ENCODE results near the gene TMEM161B.
"Not testable (repeated sequence)": the region's sequence is repeated elsewhere in the genome, so short reads cannot be mapped to it uniquely, and the experiment has no call there.

TMEM161B gene

DNA sequence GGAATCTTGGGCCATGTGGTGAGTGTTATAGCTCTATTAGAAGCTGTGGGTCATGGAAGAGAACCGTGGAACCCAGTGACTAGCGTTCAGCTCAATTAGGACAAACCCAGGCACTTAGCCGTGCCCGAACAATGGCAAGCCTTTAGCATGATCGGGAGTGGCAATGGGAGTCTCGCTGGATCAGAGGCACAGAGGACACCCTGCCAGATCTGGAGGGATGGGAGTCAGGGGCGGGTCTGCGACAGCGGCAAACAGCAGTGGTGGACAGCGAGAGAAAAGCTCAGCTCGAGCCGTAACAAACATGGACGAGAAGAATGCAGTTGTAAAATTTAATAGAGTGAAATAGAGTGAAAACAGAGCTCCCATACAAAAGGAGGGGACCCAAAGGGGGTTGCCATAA lies 91.2 kb downstream of the TMEM161B start:
- DNase-seq (ENCODE audit: low spot score), result not testable (repeated sequence)

DNA sequence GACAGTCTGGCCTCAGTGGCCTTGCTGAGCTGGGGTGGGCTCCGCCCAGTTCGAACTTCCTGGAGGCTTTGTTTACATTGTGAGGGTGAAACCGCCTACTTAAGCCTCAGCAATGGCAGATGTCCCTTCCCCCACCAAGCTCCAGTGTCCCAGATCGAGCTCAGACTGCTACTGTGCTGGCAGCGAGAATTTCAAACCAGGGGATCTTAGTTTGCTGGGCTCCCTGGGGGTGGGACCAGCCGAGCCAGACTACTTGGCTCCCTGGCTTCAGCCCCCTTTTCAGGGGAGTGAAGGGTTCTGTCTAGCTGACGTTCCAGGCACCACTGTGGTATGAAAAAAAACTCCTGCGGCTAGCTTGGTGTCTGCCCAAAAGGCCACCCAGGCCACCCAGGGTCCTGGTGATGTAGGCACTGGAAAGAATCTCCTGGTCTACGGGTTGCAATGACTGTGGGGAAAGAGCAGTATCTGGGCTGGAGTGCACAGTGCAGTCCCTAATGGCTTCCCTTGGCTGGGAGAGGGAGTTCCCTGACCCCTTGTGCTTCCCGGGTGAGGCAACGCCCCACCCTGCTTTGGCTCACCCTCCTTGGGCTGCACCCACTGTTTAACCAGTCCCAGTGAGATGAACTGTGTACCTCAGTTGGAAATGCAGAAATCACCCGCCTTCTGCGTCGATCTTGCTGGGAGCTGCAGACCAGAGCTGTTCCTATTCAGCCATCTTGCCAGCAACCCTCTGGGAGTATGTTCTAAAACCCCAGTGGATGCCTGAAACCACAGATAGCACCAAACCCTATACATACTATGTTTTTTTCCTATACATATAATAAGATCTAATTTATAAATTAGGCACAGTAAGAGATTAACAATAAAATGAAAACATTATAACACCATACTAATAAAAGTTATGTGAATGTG lies 95.5 kb downstream of the TMEM161B start:
- DNase-seq (ENCODE audit: low spot score), result no peak

DNA sequence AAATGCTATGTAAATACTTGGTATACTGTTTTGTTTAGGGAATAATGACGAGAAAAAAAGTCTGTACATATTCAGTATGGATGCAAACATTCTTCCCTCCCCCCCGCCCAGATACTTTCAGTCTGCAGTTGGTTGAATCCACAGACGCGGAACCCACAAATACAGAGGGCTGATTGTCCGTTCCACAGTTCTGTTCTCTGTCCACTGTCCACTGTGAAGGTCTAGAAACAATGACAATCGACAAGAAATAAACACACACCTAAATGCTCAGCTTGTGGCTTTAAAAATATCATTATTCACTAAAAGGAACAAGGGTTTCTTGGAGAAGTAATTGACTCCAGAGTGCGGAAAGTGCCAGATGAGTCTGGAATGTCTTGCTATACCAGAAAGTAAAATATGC lies 109.1 kb downstream of the TMEM161B start:
- DNase-seq (ENCODE audit: low spot score), result no peak

DNA sequence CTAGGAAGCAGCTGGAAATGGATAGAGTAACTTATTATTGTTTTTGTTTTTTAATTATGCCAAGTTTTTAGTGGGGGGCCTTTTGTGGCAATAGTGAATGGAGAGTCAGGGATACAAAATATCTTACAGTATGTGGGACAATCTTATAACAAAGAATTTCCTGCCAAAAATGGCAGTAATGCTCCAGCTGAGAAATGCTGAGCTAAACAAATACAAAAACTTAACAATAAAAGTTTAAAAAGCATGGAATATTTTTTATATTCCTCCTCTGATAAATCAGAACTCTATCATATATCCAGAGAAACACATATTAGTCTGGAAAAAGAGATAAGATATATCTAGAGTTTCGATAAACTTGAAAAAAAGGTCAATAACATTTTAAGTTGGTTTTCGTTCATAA lies 110.6 kb downstream of the TMEM161B start:
- DNase-seq (ENCODE audit: low spot score), result no peak

DNA sequence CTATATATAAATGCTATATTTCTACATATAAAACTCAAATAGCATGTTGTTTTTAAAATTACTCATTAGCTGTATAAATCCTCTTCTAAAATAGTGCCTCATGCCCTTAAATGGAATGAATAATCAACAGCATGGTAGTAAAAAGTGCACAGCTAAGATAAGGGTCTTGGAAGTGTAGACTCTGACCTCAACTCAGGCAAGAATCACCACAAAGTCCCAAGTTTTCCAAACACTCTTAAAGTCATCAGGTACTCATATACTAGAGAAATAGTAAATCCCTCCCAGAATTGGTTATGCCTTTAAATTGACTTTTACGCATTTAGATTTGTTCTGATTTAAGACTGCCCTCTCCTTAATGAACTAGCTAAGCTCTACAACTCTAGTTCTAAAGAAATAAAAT lies 113.8 kb downstream of the TMEM161B start:
- DNase-seq (ENCODE audit: low spot score), result no peak

DNA sequence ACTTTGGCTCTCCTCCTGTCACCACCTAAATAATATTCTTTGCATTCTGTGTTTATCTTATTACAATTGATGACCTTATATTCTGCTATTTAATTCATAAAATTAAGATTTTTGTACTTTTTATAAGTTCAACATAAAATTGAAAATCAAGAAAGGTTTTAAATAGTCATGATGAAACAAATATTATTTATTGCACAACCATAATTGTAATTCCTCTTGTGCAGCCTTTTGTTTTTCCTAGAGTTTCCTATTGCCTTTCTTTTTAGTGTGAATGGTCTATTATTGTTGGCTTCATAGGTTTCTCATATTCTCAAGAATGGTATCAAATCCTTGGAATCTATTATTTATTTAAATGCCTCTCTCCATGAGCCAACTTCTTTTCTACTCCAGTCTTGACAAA lies 117.9 kb downstream of the TMEM161B start:
- DNase-seq (ENCODE audit: low spot score), result no peak

DNA sequence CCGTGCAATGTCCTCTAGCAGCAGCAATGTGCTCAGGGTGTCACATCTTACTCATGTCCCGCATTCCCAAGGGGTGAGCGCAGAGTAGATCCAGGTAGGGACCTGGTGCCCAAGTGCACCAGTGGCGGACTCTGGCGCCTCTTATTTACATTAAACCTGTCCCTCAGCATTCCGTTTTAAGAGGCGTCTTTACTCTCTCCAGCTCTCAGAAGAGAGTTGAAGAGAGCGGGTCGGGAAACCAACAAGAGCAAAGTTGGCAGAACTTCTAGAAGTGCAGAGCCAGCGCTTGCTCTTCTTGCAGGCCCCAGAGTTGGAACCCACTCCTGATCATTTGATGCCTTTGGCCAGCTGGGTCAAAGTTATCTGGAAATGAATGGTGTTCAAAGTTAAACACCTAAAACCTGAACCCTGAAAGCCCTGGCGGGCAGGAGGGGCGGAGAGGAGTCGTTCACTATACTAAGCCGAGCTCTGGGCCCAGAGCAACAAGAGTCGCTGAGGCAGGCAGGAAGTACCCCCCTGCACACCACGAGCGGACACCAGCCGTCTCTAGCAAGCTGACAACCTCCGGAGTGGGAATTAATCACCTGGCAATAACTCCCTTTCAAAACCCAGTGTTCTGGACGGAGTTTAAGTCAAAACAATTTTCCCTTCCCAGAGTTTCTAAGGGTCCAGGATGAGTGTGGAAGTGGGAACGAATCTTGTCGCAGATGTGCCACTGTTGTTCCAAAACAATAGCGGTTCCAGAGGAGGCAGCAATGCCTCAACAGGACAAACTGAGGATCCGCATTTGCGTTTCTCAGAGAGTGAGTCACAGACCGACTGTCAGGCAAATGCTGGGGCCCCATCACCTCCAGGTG lies 122.8 kb downstream of the TMEM161B start:
- DNase-seq (ENCODE audit: low spot score), result no peak

DNA sequence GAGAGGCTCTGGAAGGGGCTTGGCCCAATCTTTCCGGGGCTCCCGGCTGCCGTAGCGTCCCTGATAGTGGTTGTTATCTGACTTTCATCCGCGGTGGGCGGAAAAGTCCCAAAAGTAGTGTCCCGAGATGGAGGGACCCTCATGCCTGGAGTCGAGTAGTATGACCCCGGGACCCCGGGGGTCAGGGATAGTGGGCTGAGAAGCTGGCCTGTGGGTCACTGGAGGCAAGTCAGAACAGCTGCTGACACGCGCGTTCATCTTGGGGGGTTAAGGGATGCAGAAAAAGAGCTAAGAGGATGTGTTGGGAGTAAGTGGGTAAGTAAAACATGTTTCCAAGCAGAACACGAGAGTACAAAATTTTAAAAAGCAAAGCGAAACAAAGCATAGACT lies 123.4 kb downstream of the TMEM161B start:
- DNase-seq (ENCODE audit: low spot score), result no peak
